HG02970 (cell line): Measurements from ENCODE around the gene MAPK8IP3.

Experiments used
- ATAC-seq: cut with Tn5 transposase; IDR thresholded peaks from one replicate; pipeline ENCODE4 v1.9.1; 2021; ENCODE audit warnings: mild to moderate bottlenecking, moderate library complexity, moderate number of reproducible peaks; ENCODE audit not compliant: unreplicated experiment, low FRiP score

The MAPK8IP3 gene

GRCh38 chr16:1705688-1706385, at the start of gene MAPK8IP3:
Gene MAPK8IP3, plus strand, starts transcription at chr16:1706195. Its CDS starts 145 bp downstream, at chr16:1706340.
- ATAC-seq, result peak; percentile 90

- ATAC-seq, result no peak
Observed at GRCh38 chr16:1656808-1657617, 49.0 kb upstream of the MAPK8IP3 start.

- no peak for ATAC-seq
Observed at GRCh38 chr16:1657841-1658240, 48.2 kb upstream of the MAPK8IP3 start.

- no peak for ATAC-seq
Observed at GRCh38 chr16:1659031-1659430, 47.0 kb upstream of the MAPK8IP3 start.

GRCh38 chr16:1661826-1662225, 44.2 kb upstream of the MAPK8IP3 start:
- ATAC-seq, result no peak

GRCh38 chr16:1662543-1662942, 43.5 kb upstream of the MAPK8IP3 start:
- ATAC-seq, result no peak

- ATAC-seq, result no peak
Observed at GRCh38 chr16:1665829-1666228, 40.2 kb upstream of the MAPK8IP3 start.

- ATAC-seq, result no peak
Observed at GRCh38 chr16:1666316-1666715, 39.7 kb upstream of the MAPK8IP3 start.

- no peak for ATAC-seq
Observed at GRCh38 chr16:1667271-1667670, 38.7 kb upstream of the MAPK8IP3 start.

- ATAC-seq, result no peak
Observed at GRCh38 chr16:1667916-1668315, 38.1 kb upstream of the MAPK8IP3 start.

GRCh38 chr16:1668612-1669319, 37.2 kb upstream of the MAPK8IP3 start:
- ATAC-seq, result no peak

- no peak for ATAC-seq
Observed at GRCh38 chr16:1669698-1670097, 36.3 kb upstream of the MAPK8IP3 start.

- ATAC-seq, result no peak
Observed at GRCh38 chr16:1670371-1670770, 35.6 kb upstream of the MAPK8IP3 start.

GRCh38 chr16:1670866-1671265, 35.1 kb upstream of the MAPK8IP3 start:
- ATAC-seq, result no peak

- ATAC-seq, result no peak
Observed at GRCh38 chr16:1673424-1674151, 32.4 kb upstream of the MAPK8IP3 start.

GRCh38 chr16:1674306-1674705, 31.7 kb upstream of the MAPK8IP3 start:
- ATAC-seq, result no peak

- no peak for ATAC-seq
Observed at GRCh38 chr16:1674751-1675664, 31.0 kb upstream of the MAPK8IP3 start.

- no peak for ATAC-seq
Observed at GRCh38 chr16:1676661-1677060, 29.3 kb upstream of the MAPK8IP3 start.

- no peak for ATAC-seq
Observed at GRCh38 chr16:1677339-1677738, 28.7 kb upstream of the MAPK8IP3 start.
